Inflammatory macrophage treated with lipopolysaccharide for 1 hour (primary cell): ENCODE results near the gene CDHR1.
"Not testable (repeated sequence)": the region's sequence is repeated elsewhere in the genome, so short reads cannot be mapped to it uniquely, and the experiment has no call there.

Experiments used
- DNase-seq, 2 donors: peaks; one replicate each; pipeline ENCODE4 v3.0.0-alpha.2; 2020 to 2022

The CDHR1 gene

DNA sequence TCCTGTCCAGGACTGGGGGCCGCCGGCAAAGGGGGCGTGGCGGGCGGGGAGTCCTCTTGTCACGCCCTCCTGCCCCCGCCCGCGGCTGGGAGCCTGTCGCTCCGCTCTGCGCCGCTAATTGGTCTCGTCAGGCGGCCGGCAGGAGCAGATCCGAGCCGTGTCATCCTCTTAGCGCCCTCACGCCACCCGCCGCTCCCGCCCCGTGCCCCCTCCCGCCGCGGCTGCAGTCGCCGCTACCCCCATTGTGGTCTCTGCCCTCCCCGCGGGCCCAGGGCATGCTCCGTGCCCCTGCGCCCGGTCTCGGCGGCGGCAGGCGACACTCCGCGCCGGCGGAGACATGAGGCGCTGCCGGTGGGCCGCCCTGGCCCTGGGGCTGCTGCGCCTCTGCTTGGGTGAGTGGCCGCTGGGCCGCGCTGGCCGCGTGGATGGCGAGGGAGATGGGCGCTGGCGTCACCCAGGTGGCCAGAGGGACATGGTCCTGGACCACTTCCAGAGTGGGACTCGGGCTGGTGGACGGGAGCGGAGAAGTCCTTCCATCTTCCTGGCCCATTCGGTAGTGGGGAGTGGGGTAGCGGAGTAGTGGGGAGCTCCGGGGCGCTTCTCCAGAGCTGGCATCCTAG is at the start of gene CDHR1:
TSS of gene CDHR1 (plus strand) at position 114 of the 620 bp plus-strand sequence. CDS start at position 338, 224 bp downstream.
- no peak for DNase-seq

DNA sequence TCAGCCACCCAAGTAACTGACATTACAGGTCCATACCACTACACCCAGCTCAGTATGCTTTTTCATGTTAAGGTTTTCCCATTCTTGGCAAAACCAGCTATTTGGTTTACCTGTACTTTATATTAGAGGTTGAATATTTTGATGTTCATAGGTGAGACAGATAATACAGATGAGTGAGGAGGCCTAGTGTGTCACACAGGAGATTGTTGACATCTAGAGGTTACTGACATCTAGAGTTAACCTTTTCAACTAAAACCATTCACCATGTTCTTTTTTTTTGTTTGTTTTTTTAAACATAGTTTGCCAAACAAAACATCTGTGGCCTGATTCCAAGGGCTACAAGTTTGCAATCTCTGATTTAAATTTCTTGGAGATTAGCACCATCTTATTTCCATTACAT is 47.0 kb upstream of the CDHR1 start:
- DNase-seq = no peak

DNA sequence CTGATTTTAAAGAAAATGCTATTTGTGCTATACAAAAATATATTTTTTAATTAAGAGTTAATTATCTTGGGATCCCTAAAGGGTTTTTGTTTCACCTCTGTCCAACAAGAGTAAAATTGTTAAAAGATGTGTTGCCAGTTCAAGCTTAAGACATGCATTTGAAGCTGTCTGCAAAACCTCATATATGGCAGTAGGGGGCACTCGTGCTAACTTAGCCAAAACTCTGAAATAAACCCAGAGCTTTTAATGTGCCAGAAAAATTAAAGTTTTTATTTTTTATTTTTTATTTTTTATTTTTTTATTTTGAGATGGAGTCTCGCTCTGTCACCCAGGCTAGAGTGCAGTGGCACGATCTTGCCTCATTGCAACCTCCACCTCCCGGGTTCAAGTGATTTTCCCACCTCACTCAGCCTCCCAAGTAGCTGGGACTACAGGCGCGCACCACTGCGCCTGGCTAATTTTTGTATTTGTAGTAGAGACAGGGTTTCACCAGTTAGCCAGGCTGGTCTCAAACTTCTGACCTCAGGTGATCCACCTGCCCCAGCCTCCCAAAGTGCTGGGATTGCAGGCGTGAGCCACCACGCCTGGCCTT is 46.2 kb upstream of the CDHR1 start:
- peak; percentile 35 to 51 for DNase-seq

DNA sequence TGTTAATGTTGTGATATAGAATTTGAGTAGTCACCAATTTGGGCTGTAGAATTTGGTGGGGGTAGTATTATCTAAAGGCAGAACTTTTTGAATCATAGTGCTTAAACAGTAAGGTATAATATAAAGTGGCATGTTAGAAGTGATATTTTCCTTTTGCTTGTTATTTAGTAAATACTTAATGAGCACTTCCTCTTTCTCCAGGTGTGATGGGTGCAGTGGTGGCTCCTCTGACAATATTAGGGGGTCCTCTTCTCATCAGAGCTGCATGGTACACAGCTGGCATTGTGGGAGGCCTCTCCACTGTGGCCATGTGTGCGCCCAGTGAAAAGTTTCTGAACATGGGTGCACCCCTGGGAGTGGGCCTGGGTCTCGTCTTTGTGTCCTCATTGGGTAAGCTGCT is 44.5 kb upstream of the CDHR1 start:
- no peak for DNase-seq

DNA sequence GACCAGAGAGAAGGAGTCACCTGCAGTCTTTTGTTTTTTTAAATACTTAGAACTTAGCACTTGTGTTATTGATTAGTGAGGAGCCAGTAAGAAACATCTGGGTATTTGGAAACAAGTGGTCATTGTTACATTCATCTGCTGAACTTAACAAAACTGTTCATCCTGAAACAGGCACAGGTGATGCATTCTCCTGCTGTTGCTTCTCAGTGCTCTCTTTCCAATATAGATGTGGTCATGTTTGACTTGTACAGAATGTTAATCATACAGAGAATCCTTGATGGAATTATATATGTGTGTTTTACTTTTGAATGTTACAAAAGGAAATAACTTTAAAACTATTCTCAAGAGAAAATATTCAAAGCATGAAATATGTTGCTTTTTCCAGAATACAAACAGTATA is 41.6 kb upstream of the CDHR1 start:
- DNase-seq = no peak

DNA sequence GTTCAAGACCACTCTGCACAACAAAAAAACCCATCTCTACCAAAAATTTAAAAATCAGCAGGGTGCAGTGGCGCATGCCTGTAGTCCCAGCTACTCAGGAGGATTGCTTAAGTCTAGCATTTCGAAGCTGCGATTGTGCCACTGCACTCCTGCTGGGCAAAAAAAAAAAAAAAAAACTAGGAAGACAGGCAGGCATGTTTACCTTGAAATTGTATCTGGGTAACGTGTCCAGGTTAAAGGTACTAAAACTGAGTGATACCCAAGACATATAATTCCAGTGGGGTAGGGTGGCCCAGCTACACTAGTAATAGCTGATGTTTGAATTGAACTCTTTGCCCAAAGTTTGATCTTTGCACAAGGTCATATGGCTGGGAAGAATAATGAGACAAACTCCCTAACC is 38.8 kb upstream of the CDHR1 start:
- no peak for DNase-seq

DNA sequence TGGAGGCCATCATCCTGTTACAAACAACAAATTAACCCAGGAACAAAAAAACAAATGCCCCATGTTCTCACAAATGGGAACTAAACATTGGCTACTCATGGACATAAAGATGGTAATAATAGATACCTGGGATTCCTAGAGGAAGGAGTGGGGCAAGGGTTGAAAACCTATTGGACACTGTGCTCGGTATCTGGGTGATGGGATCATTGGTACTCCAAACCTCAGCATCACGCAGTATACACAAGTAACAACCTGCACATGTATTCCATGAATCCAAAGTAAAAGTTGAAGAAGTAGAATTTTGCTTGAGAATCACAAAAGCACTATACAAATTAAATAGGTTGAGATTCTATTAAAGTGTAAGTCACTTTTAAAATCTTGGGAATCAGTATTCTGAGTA is 38.3 kb upstream of the CDHR1 start:
- DNase-seq = no peak

DNA sequence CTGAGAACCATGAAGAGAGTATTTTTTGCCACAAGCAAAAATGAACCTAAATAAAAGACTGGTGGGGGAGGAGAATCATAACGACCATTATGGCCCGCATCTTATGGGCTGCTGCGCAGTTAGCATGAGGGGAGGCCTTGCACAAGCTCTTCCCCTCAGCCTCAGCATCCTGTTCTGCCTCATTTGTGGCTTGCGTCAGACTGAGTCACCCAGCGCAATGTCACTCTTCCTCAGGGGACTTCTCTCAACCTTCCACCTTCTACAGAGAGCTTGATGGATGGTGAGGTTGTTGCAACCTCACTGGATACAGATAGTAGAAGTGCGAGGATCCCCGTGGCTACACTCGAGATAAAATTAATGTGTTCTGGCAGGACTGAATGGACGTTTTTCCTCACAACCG is 37.6 kb upstream of the CDHR1 start:
- peak; percentile 77 to 80 for DNase-seq

DNA sequence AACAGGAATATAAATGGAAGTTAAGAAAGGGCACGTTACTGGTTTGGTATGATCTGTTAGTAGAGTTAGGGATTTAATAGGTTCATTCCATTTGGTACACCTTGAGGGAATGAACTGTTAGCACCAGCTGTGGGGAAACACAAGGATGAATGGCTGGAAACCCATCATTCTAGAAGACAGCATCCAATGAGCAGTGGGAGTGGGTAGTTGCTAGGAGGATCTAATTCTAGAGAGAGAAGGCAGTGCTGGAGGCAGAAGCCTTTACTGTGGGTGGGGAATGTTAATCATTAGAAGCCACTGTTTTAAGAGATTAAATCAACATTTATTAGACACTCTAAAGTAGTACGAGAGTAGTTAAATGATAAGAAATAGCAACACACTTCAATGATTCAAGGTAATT is 36.3 kb upstream of the CDHR1 start:
- DNase-seq = no peak

DNA sequence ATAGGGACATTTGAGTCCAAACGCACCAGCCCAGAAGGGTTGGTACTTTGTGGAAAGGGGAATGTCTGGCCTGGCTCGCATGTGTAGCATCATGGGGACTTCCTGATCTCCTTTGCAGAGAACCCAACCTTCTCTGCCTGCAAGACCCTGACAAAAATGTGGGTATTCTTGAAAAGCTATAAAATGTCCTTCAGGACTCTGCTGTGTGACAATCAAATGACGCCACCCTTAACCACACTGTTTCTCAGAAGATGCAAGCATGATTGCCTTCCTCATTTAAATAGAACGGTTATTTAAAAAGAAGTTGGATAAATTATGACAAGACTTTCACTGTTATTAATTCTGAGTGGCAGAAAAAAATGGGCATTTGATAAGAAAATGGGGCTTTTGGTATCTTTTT is 35.8 kb upstream of the CDHR1 start:
- peak; percentile 16 to 24 for DNase-seq

DNA sequence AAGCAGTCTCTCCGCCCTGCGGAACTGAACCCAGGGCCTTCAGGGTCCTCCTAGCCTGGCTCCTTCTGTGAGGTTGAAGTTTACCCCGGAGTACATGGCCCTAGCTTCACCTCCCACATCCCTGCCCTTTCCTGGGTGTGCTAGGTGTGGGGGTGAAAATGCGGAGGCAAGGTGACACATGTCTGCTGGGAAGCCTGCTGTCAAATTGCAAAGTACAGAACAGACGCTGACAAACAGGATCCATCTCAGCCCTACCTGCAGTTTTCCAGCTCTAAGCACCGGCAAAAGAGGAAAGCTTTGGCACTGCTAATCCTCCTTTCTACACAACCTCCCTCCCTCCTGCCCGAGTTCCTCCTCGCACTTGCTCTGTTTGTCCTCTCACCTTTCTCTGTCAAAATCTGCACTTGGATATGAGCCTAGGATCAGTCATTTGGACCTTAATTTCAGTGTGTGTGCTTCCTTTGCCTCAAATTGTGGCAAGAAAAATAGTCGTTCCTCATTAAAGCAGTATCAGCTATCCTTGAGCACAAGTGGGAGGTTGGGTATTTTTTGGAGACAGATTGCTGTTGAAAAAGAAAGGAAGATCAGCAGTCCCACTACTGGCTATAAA is 35.2 kb upstream of the CDHR1 start:
- DNase-seq = no peak

DNA sequence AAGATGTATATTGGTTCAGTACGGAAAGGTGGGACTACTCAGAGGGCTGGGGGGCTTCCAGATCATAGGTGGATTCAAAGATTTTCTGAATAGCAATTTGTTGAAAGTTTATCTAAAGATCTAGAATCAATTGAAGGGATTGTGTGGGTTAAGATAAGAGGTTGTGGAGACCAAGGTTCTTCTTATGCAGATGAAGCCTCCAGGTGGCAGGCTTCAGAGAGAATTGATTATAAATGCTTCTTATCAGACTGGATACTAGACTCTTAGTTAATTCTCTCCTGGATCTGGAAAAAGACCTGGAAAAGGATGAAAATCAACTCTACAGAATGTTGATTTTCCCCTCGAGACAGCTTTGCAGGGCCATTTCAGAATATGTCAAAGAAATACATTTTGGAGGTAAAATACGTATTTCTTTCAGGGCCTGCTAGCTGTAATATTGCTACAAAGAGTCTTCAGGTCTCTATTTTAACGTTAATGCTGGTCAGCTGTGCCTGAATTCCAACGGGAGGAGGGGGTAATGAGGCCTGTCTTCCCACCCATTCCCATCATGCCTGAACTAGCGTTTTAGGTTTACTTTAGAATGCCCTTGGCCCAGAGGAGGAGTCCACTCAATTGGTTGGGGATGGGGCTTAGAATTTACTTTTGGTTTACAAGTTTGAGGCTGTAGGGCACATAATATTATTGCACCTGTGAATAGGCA is 33.5 kb upstream of the CDHR1 start:
- no peak for DNase-seq

DNA sequence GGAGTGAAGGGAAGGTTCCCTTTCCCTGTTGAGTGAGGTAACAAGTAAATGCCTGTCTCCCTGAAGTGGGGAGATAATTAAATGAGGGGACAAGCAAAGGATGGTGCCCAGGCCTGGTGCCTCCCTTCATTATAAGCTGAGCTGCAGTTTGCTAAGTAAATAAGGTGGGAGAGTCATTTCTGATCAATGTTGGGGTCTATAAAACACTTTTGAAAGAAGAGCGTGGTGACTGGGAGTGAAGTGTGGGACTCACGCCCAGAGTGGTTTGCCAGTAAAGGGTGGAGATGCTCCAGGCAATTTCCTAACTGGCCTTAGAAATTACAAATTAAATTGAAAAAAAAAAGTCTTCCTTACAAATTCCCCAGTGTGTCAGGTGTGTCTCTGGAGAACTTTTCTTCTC is 30.3 kb upstream of the CDHR1 start:
- DNase-seq = no peak

DNA sequence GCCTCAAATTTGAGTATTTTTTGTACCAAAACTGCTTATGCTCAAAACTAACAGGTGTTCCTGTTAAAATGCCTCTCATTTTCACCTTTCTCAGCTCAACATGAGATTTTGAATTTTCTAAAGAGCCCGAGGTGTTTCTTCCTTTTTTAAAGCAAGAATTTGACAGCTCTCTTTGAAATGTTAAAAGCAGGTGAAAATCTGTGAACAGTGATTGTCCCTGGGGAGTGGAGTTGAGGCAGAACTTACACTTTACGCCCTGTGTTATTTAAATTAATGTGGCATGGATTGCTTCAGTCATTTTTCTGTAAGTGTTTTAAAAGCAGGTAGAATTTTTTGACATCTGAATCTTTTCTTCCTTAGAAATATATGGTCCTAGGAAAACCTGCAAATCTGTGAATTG is 29.9 kb upstream of the CDHR1 start:
- DNase-seq = no peak

DNA sequence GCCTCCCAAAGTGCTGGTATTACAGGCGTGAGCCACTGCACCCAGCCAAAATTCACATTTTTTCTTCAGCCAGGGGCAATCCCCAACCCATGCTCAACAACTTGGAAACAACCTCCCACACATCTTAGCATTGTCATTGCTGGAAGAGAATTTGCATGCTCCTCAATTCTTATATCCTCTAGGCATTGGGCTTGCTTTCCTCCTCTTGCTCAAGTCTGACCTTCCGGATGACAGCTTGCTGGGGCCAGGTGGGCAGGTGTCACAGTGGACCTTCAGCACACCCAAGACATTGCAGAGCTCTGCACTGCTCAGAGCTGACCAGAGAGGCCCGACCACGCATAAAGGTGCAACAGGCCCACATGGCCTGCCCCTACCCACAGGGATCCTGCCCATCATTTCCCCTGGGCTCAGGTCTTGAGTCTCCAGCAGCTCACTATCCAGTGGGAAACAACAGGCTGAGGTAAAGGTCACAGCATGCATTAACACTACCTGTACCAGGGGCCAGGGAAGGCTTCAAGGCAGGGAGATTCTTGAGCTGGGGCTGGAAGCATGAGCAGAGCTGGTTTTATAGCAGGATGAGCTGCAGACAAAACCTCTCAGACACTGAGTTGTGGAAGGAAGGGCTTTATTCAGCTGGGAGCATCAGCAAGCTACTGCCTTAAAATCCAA is 27.6 kb upstream of the CDHR1 start:
- DNase-seq = peak; percentile 6 to 38

DNA sequence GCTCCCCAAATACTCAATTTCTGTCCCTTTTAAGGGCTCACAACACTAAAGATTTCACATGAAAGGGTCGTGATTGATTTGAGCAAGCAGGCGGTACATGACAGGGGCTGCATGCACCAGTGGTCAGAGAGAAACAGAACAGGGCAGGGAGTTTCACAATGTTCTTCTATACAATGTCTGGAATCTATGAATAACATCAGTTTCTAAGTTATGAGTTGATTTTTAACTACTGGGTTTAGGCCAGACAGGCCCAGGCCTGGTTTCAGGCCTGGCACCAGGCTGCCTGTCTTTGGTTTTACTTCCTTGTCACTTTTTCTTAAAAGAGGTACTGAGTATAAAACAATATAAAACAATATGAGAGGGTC is 27.1 kb upstream of the CDHR1 start:
- DNase-seq = not testable (repeated sequence)

DNA sequence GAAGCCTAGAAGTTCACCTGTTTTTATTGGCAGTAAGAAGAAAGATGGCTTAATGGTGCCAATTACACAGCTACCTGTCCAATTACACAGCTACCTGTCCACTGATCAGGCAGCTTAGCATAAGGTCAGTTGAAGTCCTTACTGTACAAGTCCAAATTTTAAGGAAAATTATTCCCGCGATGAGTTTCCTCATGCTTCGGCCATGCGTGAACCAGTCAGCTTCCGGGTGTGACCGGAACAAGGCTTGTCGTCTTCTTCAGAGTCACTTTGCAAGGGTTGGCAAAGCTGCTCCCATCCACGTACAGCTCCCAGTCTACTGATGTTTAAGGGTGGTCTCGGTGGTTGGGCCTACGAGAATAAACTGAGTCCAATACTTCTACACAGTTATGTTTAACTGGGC is 26.0 kb upstream of the CDHR1 start:
- DNase-seq = not testable (repeated sequence)

DNA sequence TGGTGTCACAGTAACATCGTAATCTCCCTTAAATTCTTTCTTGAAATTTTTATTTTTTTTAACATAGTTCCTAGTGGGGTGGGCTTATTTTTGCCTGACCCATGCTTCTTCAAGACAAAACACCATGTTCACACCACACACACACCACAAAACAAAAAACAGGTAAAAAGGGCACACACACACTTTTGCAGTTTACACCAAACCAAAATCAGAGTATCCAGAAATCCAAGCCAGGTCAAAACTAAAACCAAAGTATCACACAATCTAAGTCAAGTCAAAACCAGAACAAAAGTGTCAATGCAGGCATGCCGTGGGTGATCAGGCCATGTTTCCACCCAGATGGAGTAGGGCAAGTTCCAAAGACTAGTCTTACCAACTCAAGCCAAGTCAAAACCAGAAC is 23.1 kb upstream of the CDHR1 start:
- not testable (repeated sequence) for DNase-seq

DNA sequence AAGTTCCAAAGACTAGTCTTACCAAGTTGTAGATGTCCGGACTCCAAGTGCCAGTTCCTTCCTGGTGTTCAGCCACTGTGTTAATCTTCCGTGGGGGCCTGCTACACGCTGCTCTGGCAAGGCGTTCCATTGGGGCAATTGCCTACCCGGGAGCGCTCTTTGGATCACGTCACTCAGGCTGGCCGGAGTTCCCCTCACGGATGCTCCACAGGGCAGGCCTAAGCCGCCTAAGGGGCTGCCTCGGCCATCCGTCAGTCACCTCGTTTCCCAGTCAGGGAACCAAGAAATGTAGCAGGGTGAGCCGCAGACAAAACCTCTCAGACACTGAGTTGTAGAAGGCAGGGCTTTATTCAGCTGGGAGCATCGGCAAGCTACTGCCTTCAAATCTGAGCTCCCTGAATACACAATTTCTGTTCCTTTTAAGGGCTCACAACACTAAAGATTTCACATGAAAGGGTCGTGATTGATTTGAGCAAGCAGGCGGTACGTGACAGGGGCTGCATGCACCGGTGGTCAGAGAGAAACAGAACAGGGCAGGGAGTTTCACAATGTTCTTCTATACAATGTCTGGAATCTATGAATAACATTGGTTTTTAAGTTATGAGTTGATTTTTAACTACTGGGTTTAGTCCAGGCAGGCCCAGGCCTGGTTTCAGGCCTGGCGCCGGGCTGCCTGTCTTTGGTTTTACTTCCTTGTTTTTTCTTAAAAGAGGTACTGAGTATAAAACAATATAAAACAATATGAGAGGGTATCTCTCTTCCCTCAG is 22.5 kb upstream of the CDHR1 start:
- not testable (repeated sequence) for DNase-seq

DNA sequence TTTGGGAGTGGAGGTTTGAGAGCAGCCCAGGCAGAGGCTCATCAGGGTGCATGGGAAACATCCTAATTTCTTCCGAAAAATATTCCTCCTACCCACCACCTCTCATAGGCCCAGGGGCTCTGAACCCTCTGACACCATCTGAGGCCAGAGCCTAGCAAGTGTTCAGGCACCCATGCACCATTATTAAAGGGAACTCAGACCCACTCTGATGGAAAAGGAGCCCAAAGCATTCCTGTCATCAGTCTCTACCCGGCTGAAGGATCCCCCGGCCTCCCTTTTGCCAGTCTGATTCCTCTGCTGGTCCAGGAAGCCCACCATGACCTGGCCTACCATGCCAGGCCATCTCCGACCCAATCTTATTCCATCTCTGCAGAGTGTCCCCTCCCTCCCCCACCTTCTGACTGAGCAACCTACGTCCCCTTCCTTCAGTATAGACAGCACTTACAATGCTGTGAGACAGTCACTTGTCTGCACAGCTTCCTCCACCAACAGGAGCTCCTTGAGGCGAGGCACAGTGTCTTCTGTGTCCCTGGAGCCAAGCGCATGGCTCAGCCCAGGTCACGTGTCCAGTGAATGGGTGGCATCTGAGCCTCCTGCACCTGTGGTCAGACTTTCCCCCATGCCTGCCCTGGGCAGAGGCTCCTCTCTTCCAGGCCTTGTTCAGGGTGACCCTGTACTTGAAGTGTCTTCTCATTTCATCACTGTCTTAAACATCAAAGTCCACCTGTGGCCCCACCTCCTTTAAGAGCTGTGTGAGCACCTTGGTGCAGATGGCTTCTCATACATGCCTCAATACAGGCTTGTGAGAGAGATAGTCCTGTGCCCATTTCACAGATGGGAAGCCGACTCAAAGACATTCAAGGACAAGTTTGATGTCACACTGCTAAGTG is 21.6 kb upstream of the CDHR1 start:
- no peak for DNase-seq

DNA sequence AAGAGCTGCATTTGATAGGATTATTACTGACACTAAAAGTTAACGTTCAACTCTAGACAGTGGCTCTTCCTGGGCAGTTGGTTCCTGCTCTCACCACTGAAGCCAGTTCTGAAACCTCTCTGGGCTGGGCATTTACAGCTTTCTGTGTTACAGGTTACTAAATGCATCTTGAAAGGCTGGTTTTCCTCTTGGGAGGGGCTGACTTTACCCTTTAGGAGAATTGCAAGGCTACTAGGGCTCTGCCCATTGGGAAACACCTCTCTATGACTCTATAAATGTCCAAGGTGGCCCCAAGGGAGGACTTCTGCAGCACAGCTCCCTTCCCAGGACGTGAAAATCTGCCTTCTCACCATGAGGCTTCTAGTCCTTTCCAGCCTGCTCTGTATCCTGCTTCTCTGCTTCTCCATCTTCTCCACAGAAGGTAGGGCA is 20.8 kb upstream of the CDHR1 start, which contains the start of gene GPR15LG:
TSS of gene GPR15LG (plus strand) at position 301 of the 429 bp plus-strand sequence. CDS start at position 352, 51 bp downstream.
- DNase-seq = no peak
